Measurements from ENCODE around the gene TMEM255B. TPM values are rescaled to one million over a fixed set of nuclear protein-coding genes. Genes with fewer than 3 reads are reported as not detected.

Gene TMEM255B
- total and polyA plus RNA-seq, 11 donors: 1.4 to 20.3 (median 4.4) TPM

DNA sequence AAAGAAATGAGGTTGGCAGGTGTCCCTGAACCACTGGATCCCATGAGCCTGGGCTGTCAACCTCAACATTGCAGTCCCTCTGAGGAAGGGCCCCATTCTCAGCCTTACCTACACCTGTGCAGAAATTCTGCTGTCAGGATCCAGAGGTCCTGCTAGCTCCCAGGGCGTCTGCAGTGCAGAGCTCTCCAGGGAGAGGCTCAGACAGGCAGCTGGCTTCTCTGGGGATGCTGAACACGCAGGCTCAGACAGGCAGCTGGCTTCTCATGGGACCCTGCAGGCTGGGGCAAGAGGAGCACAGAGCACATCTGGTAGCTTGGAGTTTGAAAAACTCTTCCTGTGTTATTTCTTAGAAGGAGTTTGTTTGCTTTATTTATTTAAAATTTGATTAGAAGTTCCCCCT is 50.9 kb downstream of the TMEM255B start:
- Histone ChIP-seq H3K4me3 (no peak overlapping the region), H3K27me3 (no peaks in the 10 kb centered on the region), H3K9me3 (peaks cover 0 to 15% (median 3%) of the 10 kb centered on the region in 12 donors), H3K36me3 (no peaks in the 10 kb centered on the region), H3K27ac (no peak overlapping the region), H3K4me1 (peaks cover 0 to 15% (median 7%) of the 10 kb centered on the region in 12 donors)
- intact Hi-C loops (cut with DNase I): loop anchor here in 1 of 10 donors (5.0 kb wide), 1 partner anchor 412 kb away; no protein-coding TSS in a partner anchor
- ATAC-seq: no peak
- no peak for TF ChIP-seq POLR2A (IDR thresholded peaks at IDR 0.05)
- TF ChIP-seq, protein P1, sequence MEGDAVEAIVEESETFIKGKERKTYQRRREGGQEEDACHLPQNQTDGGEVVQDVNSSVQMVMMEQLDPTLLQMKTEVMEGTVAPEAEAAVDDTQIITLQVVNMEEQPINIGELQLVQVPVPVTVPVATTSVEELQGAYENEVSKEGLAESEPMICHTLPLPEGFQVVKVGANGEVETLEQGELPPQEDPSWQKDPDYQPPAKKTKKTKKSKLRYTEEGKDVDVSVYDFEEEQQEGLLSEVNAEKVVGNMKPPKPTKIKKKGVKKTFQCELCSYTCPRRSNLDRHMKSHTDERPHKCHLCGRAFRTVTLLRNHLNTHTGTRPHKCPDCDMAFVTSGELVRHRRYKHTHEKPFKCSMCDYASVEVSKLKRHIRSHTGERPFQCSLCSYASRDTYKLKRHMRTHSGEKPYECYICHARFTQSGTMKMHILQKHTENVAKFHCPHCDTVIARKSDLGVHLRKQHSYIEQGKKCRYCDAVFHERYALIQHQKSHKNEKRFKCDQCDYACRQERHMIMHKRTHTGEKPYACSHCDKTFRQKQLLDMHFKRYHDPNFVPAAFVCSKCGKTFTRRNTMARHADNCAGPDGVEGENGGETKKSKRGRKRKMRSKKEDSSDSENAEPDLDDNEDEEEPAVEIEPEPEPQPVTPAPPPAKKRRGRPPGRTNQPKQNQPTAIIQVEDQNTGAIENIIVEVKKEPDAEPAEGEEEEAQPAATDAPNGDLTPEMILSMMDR (IDR thresholded peaks at IDR 0.05): no peak
- no peak for DNase-seq
- 71 to 81% (median 78%) methylated on average over 1 to 2 of the region's 2 CpGs for WGBS, 4 donors

DNA sequence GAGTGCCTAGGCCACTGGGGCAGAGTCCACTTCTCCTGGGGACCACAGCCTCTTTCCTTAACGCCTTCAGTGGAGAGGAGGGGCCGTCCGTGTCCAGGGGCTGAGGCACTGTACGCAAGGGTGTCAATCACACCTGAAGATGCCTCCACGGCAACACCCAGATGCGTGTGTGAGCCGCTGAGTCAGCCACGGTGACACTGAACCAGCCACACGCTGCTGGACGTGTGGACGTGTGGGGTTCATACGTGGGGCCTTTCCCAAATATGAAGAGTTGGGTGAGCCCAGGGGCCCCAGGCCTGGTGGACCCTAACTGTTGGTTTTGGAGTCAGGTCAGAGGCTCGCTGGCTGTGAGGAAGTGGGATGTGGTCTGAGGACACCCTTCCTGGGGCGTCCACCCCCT is 51.6 kb downstream of the TMEM255B start:
- DNase-seq: no peak
- WGBS, 4 donors: 93 to 97% (median 96%) methylated on average over 14 of the region's 14 CpGs
- Histone ChIP-seq H3K9me3 (peaks cover 0 to 15% (median 3%) of the 10 kb centered on the region in 12 donors), H3K4me1 (peaks cover 0 to 20% (median 7%) of the 10 kb centered on the region in 12 donors), H3K36me3 (no peaks in the 10 kb centered on the region), H3K27ac (no peak overlapping the region), H3K27me3 (no peaks in the 10 kb centered on the region), H3K4me3 (no peak overlapping the region)
- no peak for ATAC-seq
- intact Hi-C loops (cut with DNase I): loop anchor here in 1 of 10 donors (5.0 kb wide), 1 partner anchor 412 kb away; no protein-coding TSS in a partner anchor
- TF ChIP-seq, protein P1 (IDR thresholded peaks at IDR 0.05): no peak
- TF ChIP-seq POLR2A (IDR thresholded peaks at IDR 0.05): no peak

DNA sequence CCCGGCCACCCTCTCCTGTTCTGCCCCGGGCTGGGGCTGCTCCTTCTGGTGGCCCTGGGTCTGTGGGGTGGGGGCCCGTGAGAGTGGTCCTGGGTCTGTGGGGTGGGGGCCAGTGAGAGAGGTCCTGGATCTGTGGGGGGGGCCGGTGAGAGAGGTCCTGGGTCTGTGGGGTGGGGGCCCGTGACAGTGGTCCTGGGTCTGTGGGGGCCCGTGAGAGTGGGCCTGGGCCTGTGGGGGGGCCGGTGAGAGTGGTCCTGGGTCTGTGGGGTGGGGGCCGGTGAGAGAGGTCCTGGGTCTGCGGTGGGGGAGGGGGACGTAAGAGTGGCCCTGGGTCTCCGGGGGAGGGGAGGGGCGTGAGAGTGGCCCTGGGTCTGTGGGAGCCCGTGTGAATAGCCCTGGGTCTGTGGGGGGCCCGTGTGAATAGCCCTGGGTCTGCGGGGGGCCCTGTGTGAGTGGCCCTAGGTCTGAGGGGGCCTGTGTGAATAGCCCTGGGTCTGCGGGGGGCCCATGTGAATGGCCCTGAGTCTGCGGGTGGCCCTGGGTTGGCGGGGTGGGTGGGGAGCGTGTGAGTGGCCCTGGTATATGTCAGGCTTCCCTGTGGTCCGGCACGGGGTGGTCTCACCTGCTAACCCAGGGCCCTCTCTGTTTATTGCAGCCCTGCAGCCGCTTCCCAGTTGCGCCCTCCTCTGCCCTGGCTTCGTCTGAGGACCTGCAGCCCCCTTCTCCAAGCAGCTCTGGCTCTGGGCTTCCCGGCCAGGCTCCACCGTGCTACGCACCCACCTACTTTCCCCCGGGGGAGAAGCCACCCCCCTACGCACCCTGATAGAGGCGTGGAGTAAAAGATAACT is 52.3 kb downstream of the TMEM255B start:
- peaks cover 0 to 20% (median 7%) of the 10 kb centered on the region in 12 donors for H3K4me1 ChIP-seq
- no peaks in the 10 kb centered on the region for H3K27me3 ChIP-seq
- 90 to 91% (median 91%) methylated on average over 18 to 30 of the region's 30 CpGs for WGBS, 4 donors
- H3K4me3 ChIP-seq: no peak overlapping the region
- no peak for TF ChIP-seq POLR2A (IDR thresholded peaks at IDR 0.05)
- TF ChIP-seq, protein P1 (IDR thresholded peaks at IDR 0.05): no peak
- ATAC-seq: no peak
- DNase-seq: no peak
- intact Hi-C loops (cut with DNase I): loop anchor here in 1 of 10 donors (5.0 kb wide), 1 partner anchor 411 kb away; no protein-coding TSS in a partner anchor
- H3K27ac ChIP-seq: no peak overlapping the region
- H3K9me3 ChIP-seq: peaks cover 0 to 15% (median 3%) of the 10 kb centered on the region in 12 donors
- H3K36me3 ChIP-seq: no peaks in the 10 kb centered on the region
